NB4 (cell line): Measurements from ENCODE around the gene KIRREL3.

Experiments
- DNase-seq: peaks from one replicate; pipeline ENCODE4 v3.0.0; 2010; ENCODE audit warnings: low read depth
- H3K4me3 ChIP-seq: one replicate; pipeline ENCODE4 v1.5.1; 2011; ENCODE audit warnings: mild to moderate bottlenecking, low read depth, low read length, moderate library complexity
- CTCF ChIP-seq: IDR thresholded peaks from one replicate; pipeline ENCODE4 v1.5.1; 2012; ENCODE audit warnings: low read depth, low read length
- MAX ChIP-seq: IDR thresholded peaks from 2 replicates; pipeline ENCODE4 v1.6.1; 2011; ENCODE audit warnings: low read depth, low read length
- MYC ChIP-seq: IDR thresholded peaks from 2 replicates; pipeline ENCODE4 v1.6.1; 2011; ENCODE audit warnings: low read depth, low read length
- POLR2A ChIP-seq: IDR thresholded peaks from 2 replicates; pipeline ENCODE4 v1.6.1; 2011; ENCODE audit warnings: mild to moderate bottlenecking; ENCODE audit not compliant: insufficient read length; ENCODE audit errors: extremely low read depth

The KIRREL3 gene

GRCh38 chr11:126432525-126432924 lies 568.0 kb downstream of the KIRREL3 start:
- no peak overlapping the region for H3K4me3 ChIP-seq
- no peak for TF ChIP-seq POLR2A
- no peak for TF ChIP-seq CTCF
- no peak for TF ChIP-seq MYC
- TF ChIP-seq MAX, result no peak
- DNase-seq, result no peak

GRCh38 chr11:126432065-126432461 lies 568.5 kb downstream of the KIRREL3 start:
- no peak overlapping the region for H3K4me3 ChIP-seq
- TF ChIP-seq MAX (no peak), MYC (no peak), CTCF (no peak), POLR2A (no peak)
- no peak for DNase-seq

DNA sequence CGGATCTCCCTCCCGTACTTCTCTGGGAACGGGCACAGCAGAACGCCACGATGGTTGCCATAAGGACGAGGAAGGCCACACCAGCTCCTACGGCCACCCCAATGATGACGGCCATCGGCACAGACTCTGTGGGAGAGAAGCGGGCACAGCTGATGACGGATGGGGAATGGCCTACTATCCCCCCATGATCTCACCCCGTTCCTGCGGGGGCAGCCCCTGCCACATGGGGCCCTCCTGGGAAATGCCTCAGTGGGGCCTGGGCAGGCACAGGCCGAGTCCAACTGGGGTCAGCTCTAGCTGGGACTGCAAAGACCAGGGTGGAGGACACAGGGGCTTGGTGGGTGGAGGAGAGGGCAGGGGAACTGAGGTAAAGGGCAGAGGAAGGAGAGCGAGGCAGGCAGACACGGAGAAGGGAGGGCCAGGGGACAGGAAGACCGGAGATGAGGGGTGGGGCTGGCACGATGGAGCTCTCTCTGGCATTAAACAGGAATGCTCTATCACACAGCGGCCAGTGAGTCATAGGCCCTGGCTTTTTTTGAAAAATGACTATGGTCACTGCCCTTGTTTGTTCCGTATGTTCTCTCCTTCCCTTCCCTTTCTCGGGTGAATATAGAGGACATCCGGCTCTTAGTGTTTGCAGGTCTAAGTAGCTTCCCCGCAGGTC lies 569.0 kb downstream of the KIRREL3 start:
- TF ChIP-seq POLR2A, result no peak
- TF ChIP-seq CTCF, result no peak
- TF ChIP-seq MYC, result no peak
- TF ChIP-seq MAX, result no peak
- H3K4me3 ChIP-seq, result no peak overlapping the region
- no peak for DNase-seq

GRCh38 chr11:126430581-126431335 lies 569.8 kb downstream of the KIRREL3 start:
- no peak overlapping the region for H3K4me3 ChIP-seq
- no peak for TF ChIP-seq MYC
- TF ChIP-seq POLR2A, result no peak
- TF ChIP-seq MAX, result no peak
- TF ChIP-seq CTCF, result no peak
- DNase-seq, result no peak

- TF ChIP-seq MAX (0 out of 2 replicates have a peak, but pooled peaks have one; percentile 1), CTCF (no peak)
- H3K4me3 ChIP-seq, result no peak overlapping the region
- DNase-seq, result peak; percentile 71
Measured at GRCh38 chr11:126426820-126427749, 573.5 kb downstream of the KIRREL3 start.
